SK-N-SH (cell line): Measurements from ENCODE around the gene DDC. TPM values are rescaled to one million over a fixed set of nuclear protein-coding genes. Genes with fewer than 3 reads are reported as not detected.

ENCODE experiments used
- CTCF ChIA-PET: fragments of 300-600, 350-600 bp; formaldehyde crosslinking; extraction: SDS; loops from one replicate; lab custom pipeline; 2021; lab: Yijun Ruan, JAX
- POLR2A ChIA-PET: fragments of 350-600 bp; sonication (Branson Sonifier 250); formaldehyde crosslinking; extraction: SDS; loops from one replicate; lab custom pipeline; 2020; ENCODE audit warnings: antibody characterized with exemption, inconsistent platforms; lab: Yijun Ruan, JAX
- DNase-seq: peaks from one replicate; pipeline ENCODE4 v3.0.0; 2012
- H2AFZ ChIP-seq: fragments of 200-600 bp; sonication (generic); 2 replicates; pipeline ENCODE4 v1.8.1; 2016; ENCODE audit warnings: antibody characterized with exemption, mild to moderate bottlenecking, low read depth
- H3F3A ChIP-seq: fragments of 200-600 bp; sonication (generic); replicated peaks from 2 replicates; pipeline ENCODE3; 2016; ENCODE audit warnings: antibody characterized with exemption, mild to moderate bottlenecking; ENCODE audit not compliant: insufficient read depth
- H3K27ac ChIP-seq, 2 experiments: fragments of 200-500 bp in 1 of 2; fragments of 200-600 bp in 1 of 2; sonication (Bioruptor generic) in 1 of 2; sonication (generic), shearing (Covaris generic) in 1 of 2; 2 replicates each; pipeline versions ENCODE4 v1.5.1 to v1.6.1; 2014 to 2016; ENCODE audit warnings: low read depth in 2 of 2, inconsistent platforms in 1 of 2, low read length in 1 of 2, mild to moderate bottlenecking in 1 of 2, mixed read lengths in 1 of 2
- H3K27me3 ChIP-seq: fragments of 200-600 bp; sonication (generic), shearing (Covaris generic); 2 replicates; pipeline ENCODE4 v1.6.1; 2016; ENCODE audit warnings: mixed run types; ENCODE audit not compliant: insufficient read depth
- H3K36me3 ChIP-seq, 2 experiments: fragments of 200-500 bp in 1 of 2; fragments of 200-600 bp in 1 of 2; sonication (Bioruptor generic) in 1 of 2; sonication (generic) in 1 of 2; replicated peaks in 1 of 2; 2 replicates each; pipeline versions ENCODE3 to v1.5.1; 2014 to 2016; ENCODE audit warnings: low read length in 1 of 2, mild to moderate bottlenecking in 1 of 2; ENCODE audit not compliant: insufficient read depth in 2 of 2, control insufficient read depth in 1 of 2
- H3K4me1 ChIP-seq, 2 experiments: fragments of 200-500 bp in 1 of 2; fragments of 200-600 bp in 1 of 2; sonication (Bioruptor generic) in 1 of 2; sonication (generic), shearing (Covaris generic) in 1 of 2; 2 replicates each; pipeline versions ENCODE4 v1.5.1 to v1.6.1; 2014 to 2016; ENCODE audit warnings: low read depth in 1 of 2, low read length in 1 of 2, mixed run types in 1 of 2; ENCODE audit not compliant: insufficient read depth in 2 of 2, control insufficient read depth in 1 of 2
- H3K4me2 ChIP-seq: fragments of 200-600 bp; sonication (generic), shearing (Covaris generic); 2 replicates; pipeline ENCODE4 v1.6.1; 2017; ENCODE audit warnings: mixed run types
- H3K4me3 ChIP-seq, 2 experiments: fragments of 200-500 bp in 1 of 2; fragments of 200-600 bp in 1 of 2; sonication (Bioruptor generic) in 1 of 2; sonication (generic), shearing (Covaris generic) in 1 of 2; 2 replicates each; pipeline versions ENCODE4 v1.5.1 to v1.8.1; 2014 to 2016; ENCODE audit warnings: low read depth in 2 of 2, inconsistent platforms in 1 of 2, low read length in 1 of 2, mild to moderate bottlenecking in 1 of 2, mixed read lengths in 1 of 2, moderate library complexity in 1 of 2
- H3K79me2 ChIP-seq: fragments of 200-600 bp; sonication (generic); 2 replicates; pipeline ENCODE4 v1.8.1; 2017; ENCODE audit warnings: mild to moderate bottlenecking; ENCODE audit not compliant: insufficient read depth
- H3K9ac ChIP-seq: fragments of 200-600 bp; sonication (generic); 2 replicates; pipeline ENCODE4 v1.6.1; 2017; ENCODE audit warnings: mixed run types
- H3K9me2 ChIP-seq: fragments of 200-600 bp; sonication (generic); 2 replicates; pipeline ENCODE4 v1.6.1; 2017; ENCODE audit warnings: mixed run types
- H3K9me3 ChIP-seq: fragments of 200-600 bp; sonication (generic); 2 replicates; pipeline ENCODE4 v1.6.1; 2017; ENCODE audit warnings: mixed run types, mild to moderate bottlenecking, moderate library complexity
- H4K20me1 ChIP-seq: fragments of 200-600 bp; sonication (generic); 2 replicates; pipeline ENCODE4 v1.6.1; 2017; ENCODE audit warnings: mild to moderate bottlenecking, mixed run types; ENCODE audit not compliant: insufficient read depth
- CTCF ChIP-seq: fragments of 200-600 bp; sonication (generic); IDR thresholded peaks from 2 replicates; pipeline ENCODE4 v1.6.1; 2017; ENCODE audit warnings: antibody characterized with exemption, mild to moderate bottlenecking, moderate library complexity
- EZH2phosphoT487 ChIP-seq: fragments of 200-600 bp; sonication (generic); IDR thresholded peaks from 2 replicates; pipeline ENCODE4 v1.6.1; 2017; ENCODE audit warnings: low read depth, mixed run types, mild to moderate bottlenecking, antibody characterized with exemption, moderate library complexity, borderline replicate concordance
- MAX ChIP-seq: IDR thresholded peaks from 2 replicates; pipeline ENCODE4 v1.4.0; 2012; ENCODE audit warnings: low read depth
- RAD21 ChIP-seq: IDR thresholded peaks from 2 replicates; pipeline ENCODE4 v1.6.1; 2012; ENCODE audit warnings: mild to moderate bottlenecking, low read length
- RCOR1 ChIP-seq: fragments of 150-350 bp; IDR thresholded peaks from 2 replicates; pipeline ENCODE4 v1.6.1; 2017; ENCODE audit warnings: antibody characterized with exemption, low read length
- RXRA ChIP-seq: IDR thresholded peaks from 2 replicates; pipeline ENCODE4 v1.4.0; 2012; ENCODE audit warnings: low read depth, mild to moderate bottlenecking, borderline replicate concordance
- SIN3A ChIP-seq: IDR thresholded peaks from 2 replicates; pipeline ENCODE4 v1.6.1; 2012; ENCODE audit warnings: low read depth, mild to moderate bottlenecking, low read length, moderate library complexity, borderline replicate concordance
- TCF12 ChIP-seq: IDR thresholded peaks from 2 replicates; pipeline ENCODE4 v1.4.0; 2012
- TEAD4 ChIP-seq: IDR thresholded peaks from 2 replicates; pipeline ENCODE4 v1.4.0; 2012; ENCODE audit warnings: mild to moderate bottlenecking, borderline replicate concordance; ENCODE audit not compliant: insufficient read depth
- USF1 ChIP-seq: IDR thresholded peaks from 2 replicates; pipeline ENCODE4 v1.4.0; 2012; ENCODE audit warnings: low read depth, borderline replicate concordance
- YY1 ChIP-seq: IDR thresholded peaks from 2 replicates; pipeline ENCODE4 v1.4.0; 2012; ENCODE audit warnings: low read depth, mild to moderate bottlenecking
- ZBTB33 ChIP-seq: IDR thresholded peaks from 2 replicates; pipeline ENCODE4 v1.4.0; 2012; ENCODE audit warnings: low read depth, borderline replicate concordance
- WGBS: methylation state at CpG from one replicate; pipeline ENCODE4 v1.1.6; 2017; ENCODE audit warnings: low lambda C conversion rate; 5-methylcytosine and 5-hydroxymethylcytosine counted together
- polyA plus RNA-seq, 3 experiments: library from polyadenylated mRNA; depleted of rRNA; stranded (reverse); fragments of >200 nt; gene quantifications; 2 replicates each; pipeline ENCODE4 v1.2.3, GENCODE V29; 2012

The DDC gene
- polyA plus RNA-seq, 1 of the 3 experiments (the other 2 are of a cell fraction), result 1.8 TPM

GRCh38 chr7:50554431-50555322, 10.5 kb downstream of the DDC start:
- no peak overlapping the region for H3K4me2 ChIP-seq
- no peaks in the 10 kb centered on the region for H3K79me2 ChIP-seq
- H3K4me1 ChIP-seq, result peaks cover 0 to 53% of the 10 kb centered on the region in 2 experiments; a peak in 2 of 4 replicates
- TF ChIP-seq ZBTB33, result no peak
- no peak for TF ChIP-seq RAD21
- TF ChIP-seq EZH2phosphoT487, result no peak
- TF ChIP-seq MAX, result no peak
- TF ChIP-seq RCOR1, result no peak
- ChIA-PET CTCF (interaction anchor here (0.5 to 3.9 kb wide), 7 partner anchors 10 to 886 kb away, joined by 3 to 27 read pairs (median 4); no protein-coding TSS in a partner anchor), POLR2A (interaction anchor here (0.5 to 4.2 kb wide), 5 partner anchors 11 to 89 kb away, joined by 3 to 24 read pairs (median 5); partner anchors contain the start of gene DDC)
- 39% methylated on average over 12 of the region's 14 CpGs for WGBS
- H3K9me2 ChIP-seq, result no peaks in the 10 kb centered on the region
- peak overlapping the region in 1 of 2 experiments; percentile 3; a peak in 1 of 4 replicates for H3K4me3 ChIP-seq
- peaks cover 46% of the 10 kb centered on the region for H3K27me3 ChIP-seq
- H4K20me1 ChIP-seq, result no peaks in the 10 kb centered on the region
- H3F3A ChIP-seq, result no peaks in the 10 kb centered on the region
- peak overlapping the region in 1 of 2 experiments; percentile 23; a peak in 1 of 4 replicates for H3K27ac ChIP-seq
- H3K36me3 ChIP-seq, result no peaks in the 10 kb centered on the region
- DNase-seq, result no peak
- no peaks in the 10 kb centered on the region for H3K9me3 ChIP-seq
- no peak overlapping the region for H3K9ac ChIP-seq
- no peak overlapping the region for H2AFZ ChIP-seq

GRCh38 chr7:50553973-50554372, 11.2 kb downstream of the DDC start:
- Histone ChIP-seq H3K9me2 (no peaks in the 10 kb centered on the region), H3K36me3 (no peaks in the 10 kb centered on the region), H3K9ac (no peak overlapping the region), H3K27ac (no peak overlapping the region; a peak in 1 of 4 replicates), H3K79me2 (no peaks in the 10 kb centered on the region), H3K4me1 (peaks cover 0 to 53% of the 10 kb centered on the region in 2 experiments; a peak in 2 of 4 replicates), H3K4me2 (no peak overlapping the region), H2AFZ (no peak overlapping the region), H3K9me3 (no peaks in the 10 kb centered on the region), H3F3A (no peaks in the 10 kb centered on the region), H3K27me3 (peaks cover 39% of the 10 kb centered on the region), H4K20me1 (no peaks in the 10 kb centered on the region), H3K4me3 (no peak overlapping the region)
- ChIA-PET POLR2A (interaction anchor here (0.7 to 4.2 kb wide), 3 partner anchors 21 to 57 kb away, joined by 3 to 24 read pairs (median 23); no protein-coding TSS in a partner anchor), CTCF (interaction anchor here (2.0 to 3.9 kb wide), 2 partner anchors 46 to 86 kb away, joined by 6 to 27 read pairs; no protein-coding TSS in a partner anchor)
- WGBS, result 32% methylated on average over 3 of the region's 3 CpGs
- no peak for DNase-seq
- TF ChIP-seq TCF12, result no peak
- TF ChIP-seq EZH2phosphoT487, result no peak
- TF ChIP-seq TEAD4, result no peak
- TF ChIP-seq CTCF, result no peak
- no peak for TF ChIP-seq YY1
- TF ChIP-seq MAX, result no peak
- no peak for TF ChIP-seq USF1
- no peak for TF ChIP-seq RXRA
- TF ChIP-seq SIN3A, result no peak
